Measurements from ENCODE around the gene STX3.

The STX3 gene

GRCh38 chr11:59754859-59755700 is at the start of gene STX3:
Gene STX3, plus strand, starts transcription at chr11:59755376. Its CDS starts 230 bp downstream, at chr11:59755606.
- DNase-seq: peak; percentile 81

- no peak for DNase-seq
Observed at GRCh38 chr11:59706518-59707285, 48.5 kb upstream of the STX3 start.

GRCh38 chr11:59707371-59707770 is 47.8 kb upstream of the STX3 start:
- DNase-seq: no peak

GRCh38 chr11:59708537-59708936 is 46.6 kb upstream of the STX3 start:
- DNase-seq: no peak

- DNase-seq: no peak
Observed at GRCh38 chr11:59710136-59710847, 44.9 kb upstream of the STX3 start.

- DNase-seq: no peak
Observed at GRCh38 chr11:59713745-59714144, 41.4 kb upstream of the STX3 start, which contains the start of gene OR10V1. Gene OR10V1, minus strand, starts transcription at chr11:59713845. Its CDS starts 0 bp downstream, at chr11:59713845.

GRCh38 chr11:59716051-59716450 is 39.1 kb upstream of the STX3 start:
- no peak for DNase-seq

GRCh38 chr11:59719556-59719955 is 35.6 kb upstream of the STX3 start:
- DNase-seq: no peak

GRCh38 chr11:59724066-59724465 is 31.1 kb upstream of the STX3 start:
- no peak for DNase-seq

GRCh38 chr11:59727426-59727825 is 27.8 kb upstream of the STX3 start:
- no peak for DNase-seq

- no peak for DNase-seq
Observed at GRCh38 chr11:59728154-59728553, 27.0 kb upstream of the STX3 start.

- peak; percentile 3 for DNase-seq
Observed at GRCh38 chr11:59728913-59729312, 26.3 kb upstream of the STX3 start.

GRCh38 chr11:59729834-59730233 is 25.3 kb upstream of the STX3 start:
- DNase-seq: no peak

- DNase-seq: no peak
Observed at GRCh38 chr11:59730896-59731565, 24.1 kb upstream of the STX3 start.

GRCh38 chr11:59746111-59746510 is 9.1 kb upstream of the STX3 start:
- no peak for DNase-seq

- peak; percentile 89 for DNase-seq
Observed at GRCh38 chr11:59753650-59754493, 1.3 kb upstream of the STX3 start.

- DNase-seq: peak; percentile 37
Observed at GRCh38 chr11:59754494-59754858, 700 bp upstream of the STX3 start.

GRCh38 chr11:59755701-59756557 is 753 bp downstream of the STX3 start:
- DNase-seq: peak; percentile 36

- no peak for DNase-seq
Observed at GRCh38 chr11:59756558-59756840, 1.3 kb downstream of the STX3 start.

- no peak for DNase-seq
Observed at GRCh38 chr11:59756845-59757244, 1.7 kb downstream of the STX3 start.

- no peak for DNase-seq
Observed at GRCh38 chr11:59758401-59759037, 3.3 kb downstream of the STX3 start.

Measured in stimulated activated CD4-positive, alpha-beta T cell treated with anti-CD3 and anti-CD28 coated beads, Interleukin-15, amount 100 ng/mL, for 24 hours (primary cell).